GM12874 (cell line): ENCODE results near the gene ZNF697.

Experiments used
- TF ChIP-seq, protein P1 (sequence below): IDR thresholded peaks from 2 replicates; pipeline ENCODE4 v1.5.1; 2011; ENCODE audit warnings: low read depth, mild to moderate bottlenecking, control low read depth, low read length, moderate library complexity; ENCODE audit not compliant: insufficient read depth

ZNF697 gene

GRCh38 chr1:119631086-119631432 lies 17.0 kb downstream of the ZNF697 start:
- TF ChIP-seq, protein P1, sequence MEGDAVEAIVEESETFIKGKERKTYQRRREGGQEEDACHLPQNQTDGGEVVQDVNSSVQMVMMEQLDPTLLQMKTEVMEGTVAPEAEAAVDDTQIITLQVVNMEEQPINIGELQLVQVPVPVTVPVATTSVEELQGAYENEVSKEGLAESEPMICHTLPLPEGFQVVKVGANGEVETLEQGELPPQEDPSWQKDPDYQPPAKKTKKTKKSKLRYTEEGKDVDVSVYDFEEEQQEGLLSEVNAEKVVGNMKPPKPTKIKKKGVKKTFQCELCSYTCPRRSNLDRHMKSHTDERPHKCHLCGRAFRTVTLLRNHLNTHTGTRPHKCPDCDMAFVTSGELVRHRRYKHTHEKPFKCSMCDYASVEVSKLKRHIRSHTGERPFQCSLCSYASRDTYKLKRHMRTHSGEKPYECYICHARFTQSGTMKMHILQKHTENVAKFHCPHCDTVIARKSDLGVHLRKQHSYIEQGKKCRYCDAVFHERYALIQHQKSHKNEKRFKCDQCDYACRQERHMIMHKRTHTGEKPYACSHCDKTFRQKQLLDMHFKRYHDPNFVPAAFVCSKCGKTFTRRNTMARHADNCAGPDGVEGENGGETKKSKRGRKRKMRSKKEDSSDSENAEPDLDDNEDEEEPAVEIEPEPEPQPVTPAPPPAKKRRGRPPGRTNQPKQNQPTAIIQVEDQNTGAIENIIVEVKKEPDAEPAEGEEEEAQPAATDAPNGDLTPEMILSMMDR: no peak

DNA sequence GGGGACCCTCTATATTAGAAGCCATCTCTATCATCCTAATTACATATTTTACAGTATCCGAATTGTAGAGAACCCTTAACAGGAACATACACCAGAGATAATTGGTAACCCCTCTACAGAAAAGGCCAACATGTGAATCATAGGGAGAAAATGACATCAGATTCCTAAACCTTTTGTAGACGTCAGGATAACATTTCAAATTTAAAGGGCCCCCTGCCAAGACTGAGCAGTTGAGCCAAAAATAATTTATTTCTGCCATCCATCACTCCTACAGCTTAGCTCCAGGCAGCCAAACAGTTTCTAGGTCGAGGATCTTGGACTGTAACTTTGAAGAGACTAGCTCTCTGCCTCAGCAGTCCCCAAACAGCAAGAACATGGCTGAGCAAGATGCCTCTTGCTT lies 21.2 kb downstream of the ZNF697 start:
- TF ChIP-seq, protein P1: no peak

DNA sequence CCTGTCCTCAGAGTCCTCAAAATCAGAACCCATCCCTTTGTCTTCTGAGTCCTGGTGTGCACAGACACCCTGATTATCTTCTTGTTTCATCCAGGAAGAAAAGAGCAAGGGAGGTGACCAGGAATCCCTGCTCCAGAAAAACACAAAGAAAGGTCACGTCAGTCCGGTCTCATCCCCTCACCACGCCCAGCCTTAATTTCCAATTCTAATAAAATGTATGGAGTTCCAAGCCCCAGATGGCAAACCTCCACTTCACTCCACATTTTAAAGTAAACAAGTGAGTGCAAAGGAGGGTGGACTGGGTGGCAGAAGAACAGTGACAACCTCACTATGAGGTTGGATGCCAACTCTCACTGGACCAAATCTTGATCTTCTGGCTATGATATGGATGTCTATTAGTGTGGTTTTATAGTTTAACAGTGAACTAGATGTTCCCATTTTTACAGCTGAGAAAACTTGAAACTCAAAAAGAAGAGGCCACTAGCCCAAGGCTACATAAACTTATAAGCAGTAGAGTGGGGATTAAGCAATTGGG lies 22.0 kb downstream of the ZNF697 start:
- TF ChIP-seq, protein P1: no peak

DNA sequence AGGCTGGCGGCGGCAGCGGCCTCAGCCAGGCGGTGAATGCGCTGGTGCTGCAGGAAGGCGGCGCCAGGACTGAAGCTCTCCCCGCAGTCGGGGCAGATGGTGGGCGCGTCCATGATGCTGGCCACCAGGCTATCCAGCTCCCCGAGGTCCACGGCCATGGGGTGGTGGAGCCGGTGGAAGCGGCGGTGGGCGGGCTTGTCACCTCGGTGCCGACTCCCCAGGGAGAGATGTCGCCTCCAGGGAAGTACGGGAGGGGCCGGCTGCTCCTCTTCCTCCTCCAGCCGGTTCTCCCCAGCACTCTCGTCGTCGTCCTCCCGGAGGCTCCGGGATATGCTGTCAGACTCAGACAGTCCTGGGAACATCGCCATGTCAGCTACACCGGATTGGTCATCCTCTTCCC lies 24.4 kb downstream of the ZNF697 start:
- TF ChIP-seq, protein P1: no peak

- TF ChIP-seq, protein P1: no peak
These were observed 24.9 kb downstream of the ZNF697 start for GRCh38 chr1:119623193-119623515.

- TF ChIP-seq, protein P1: no peak
These were observed 25.5 kb downstream of the ZNF697 start for GRCh38 chr1:119622311-119623192.

- TF ChIP-seq, protein P1: no peak
These were observed 26.4 kb downstream of the ZNF697 start for GRCh38 chr1:119621705-119622104.
